WTC11 (cell line): ENCODE data around the gene PLBD2. TPM values are rescaled to one million over a fixed set of nuclear protein-coding genes. Genes with fewer than 3 reads are reported as not detected.

Source experiments
- ATAC-seq: fragments of 200-7000 bp; cut with Tn5 transposase; 2 replicates; pipeline ENCODE4 v1.10.0; 2021; ENCODE audit warnings: mild to moderate bottlenecking, moderate library complexity
- CTCF ChIA-PET: fragments of 300-600 bp; sonication (Branson Sonifier 250); formaldehyde crosslinking; loops from one replicate; lab custom pipeline; 2021; ENCODE audit warnings: antibody characterized with exemption; lab: Charles Lee
- POLR2A ChIA-PET: fragments of 350-600 bp; sonication (Branson Sonifier 250); formaldehyde crosslinking; loops from one replicate; lab custom pipeline; 2021; ENCODE audit warnings: antibody characterized with exemption; lab: Charles Lee
- DNase-seq: peaks from one replicate; pipeline ENCODE4 v3.0.0; 2021; ENCODE audit warnings: low spot score
- H3K27ac Mint-ChIP-seq: 2 replicates; pipeline ENCODE4 v1.8.0; 2021; ENCODE audit warnings: mixed read lengths
- H3K27me3 Mint-ChIP-seq: 2 replicates; pipeline ENCODE4 v1.8.0; 2021; ENCODE audit warnings: low read depth, mild to moderate bottlenecking, moderate library complexity, mixed read lengths
- H3K36me3 Mint-ChIP-seq: 2 replicates; pipeline ENCODE4 v1.8.0; 2021; ENCODE audit warnings: mixed read lengths
- H3K4me1 Mint-ChIP-seq: 2 replicates; pipeline ENCODE4 v1.8.0; 2022; ENCODE audit warnings: mixed read lengths
- H3K4me3 Mint-ChIP-seq: 2 replicates; pipeline ENCODE4 v1.8.0; 2021; ENCODE audit warnings: mild to moderate bottlenecking, moderate library complexity, mixed read lengths
- H3K9me3 Mint-ChIP-seq: 2 replicates; pipeline ENCODE4 v1.8.0; 2021; ENCODE audit warnings: mixed read lengths
- ATF2 ChIP-seq: sonication (generic); formaldehyde crosslinking; IDR thresholded peaks from 2 replicates; pipeline ENCODE4 v1.8.1; 2022; ENCODE audit warnings: low read depth, missing genetic modification reagents, borderline replicate concordance
- CDX4 ChIP-seq: fragments of 250-450 bp; sonication (Bioruptor Pico); IDR thresholded peaks from 2 replicates; pipeline ENCODE4 v1.9.0; 2021; ENCODE audit warnings: moderate library complexity, mild to moderate bottlenecking, inconsistent platforms, borderline replicate concordance
- CTCF ChIP-seq: fragments of 200-600 bp; IDR thresholded peaks from 2 replicates; pipeline ENCODE4 v1.8.0; 2022; ENCODE audit warnings: antibody characterized with exemption
- EMX1 ChIP-seq: fragments of 250-450 bp; sonication (Bioruptor Pico); IDR thresholded peaks from 2 replicates; pipeline ENCODE4 v1.8.0; 2021; ENCODE audit warnings: mild to moderate bottlenecking
- ETV6 ChIP-seq: sonication (generic); formaldehyde crosslinking; IDR thresholded peaks from 2 replicates; pipeline ENCODE4 v1.8.1; 2022; ENCODE audit warnings: mild to moderate bottlenecking, missing genetic modification reagents
- FOXP1 ChIP-seq: sonication (generic); formaldehyde crosslinking; IDR thresholded peaks from 2 replicates; pipeline ENCODE4 v1.8.0; 2022; ENCODE audit warnings: missing genetic modification reagents, mild to moderate bottlenecking, moderate library complexity, borderline replicate concordance
- JUN ChIP-seq: sonication (generic); formaldehyde crosslinking; IDR thresholded peaks from 2 replicates; pipeline ENCODE4 v1.8.0; 2023; ENCODE audit warnings: mild to moderate bottlenecking, missing genetic modification reagents
- MAX ChIP-seq: sonication (generic); formaldehyde crosslinking; IDR thresholded peaks from 2 replicates; pipeline ENCODE4 v1.8.0; 2022; ENCODE audit warnings: mild to moderate bottlenecking, missing genetic modification reagents
- NFYB ChIP-seq: sonication (generic); formaldehyde crosslinking; conservative IDR thresholded peaks from 2 replicates; pipeline ENCODE4 v1.8.0; 2022; ENCODE audit warnings: low read depth, missing genetic modification reagents
- NR1H2 ChIP-seq: sonication (generic); formaldehyde crosslinking; IDR thresholded peaks from 2 replicates; pipeline ENCODE4 v1.9.0; 2021; ENCODE audit warnings: mild to moderate bottlenecking, moderate library complexity, missing genetic modification reagents
- RORB ChIP-seq: fragments of 250-450 bp; sonication (Bioruptor Pico); IDR thresholded peaks from 2 replicates; pipeline ENCODE4 v1.9.0; 2021; ENCODE audit warnings: mild to moderate bottlenecking
- SP1 ChIP-seq: sonication (generic); formaldehyde crosslinking; conservative IDR thresholded peaks from 2 replicates; pipeline ENCODE4 v1.8.1; 2022; ENCODE audit warnings: missing genetic modification reagents
- TEAD1 ChIP-seq: sonication (generic); formaldehyde crosslinking; IDR thresholded peaks from 2 replicates; pipeline ENCODE4 v1.8.0; 2022; ENCODE audit warnings: mild to moderate bottlenecking, missing genetic modification reagents
- USF2 ChIP-seq: sonication (generic); formaldehyde crosslinking; IDR thresholded peaks from 2 replicates; pipeline ENCODE4 v1.8.1; 2023; ENCODE audit warnings: mild to moderate bottlenecking, missing genetic modification reagents, moderate library complexity
- ZBTB43 ChIP-seq: sonication (generic); formaldehyde crosslinking; IDR thresholded peaks from 2 replicates; pipeline ENCODE4 v1.8.1; 2023; ENCODE audit warnings: mild to moderate bottlenecking, missing genetic modification reagents
- ZNF317 ChIP-seq: sonication (generic); formaldehyde crosslinking; IDR thresholded peaks from 2 replicates; pipeline ENCODE4 v1.8.1; 2023; ENCODE audit warnings: low read depth, mild to moderate bottlenecking, moderate library complexity, missing genetic modification reagents, borderline replicate concordance
- total RNA-seq: library from RNA; stranded (reverse); gene quantifications from 3 replicates; pipeline ENCODE4 v1.2.3, GENCODE V29; 2021
- TF ChIP-seq, protein P1 (sequence below): sonication (generic); formaldehyde crosslinking; IDR thresholded peaks from 2 replicates; pipeline ENCODE4 v1.8.0; 2023; ENCODE audit warnings: mild to moderate bottlenecking, missing genetic modification reagents
- TF ChIP-seq, protein P2 (sequence below): sonication (generic); formaldehyde crosslinking; IDR thresholded peaks from 2 replicates; pipeline ENCODE4 v1.8.0; 2022; ENCODE audit warnings: missing genetic modification reagents
- TF ChIP-seq, protein P3 (sequence below): sonication (generic); formaldehyde crosslinking; IDR thresholded peaks from 2 replicates; pipeline ENCODE4 v1.8.1; 2022; ENCODE audit warnings: mild to moderate bottlenecking, missing genetic modification reagents, moderate library complexity, borderline replicate concordance

Gene PLBD2
- total RNA-seq, 1 experiment from 2014 or later: 34.8 TPM

GRCh38 chr12:113381220-113381619 is 22.8 kb downstream of the PLBD2 start:
- peak overlapping the region; percentile 53; the same call in 1 of the 2 replicates for H3K27ac Mint-ChIP-seq
- POLR2A ChIA-PET: no interaction called here
- no peak for TF ChIP-seq NR1H2
- TF ChIP-seq, protein P1, sequence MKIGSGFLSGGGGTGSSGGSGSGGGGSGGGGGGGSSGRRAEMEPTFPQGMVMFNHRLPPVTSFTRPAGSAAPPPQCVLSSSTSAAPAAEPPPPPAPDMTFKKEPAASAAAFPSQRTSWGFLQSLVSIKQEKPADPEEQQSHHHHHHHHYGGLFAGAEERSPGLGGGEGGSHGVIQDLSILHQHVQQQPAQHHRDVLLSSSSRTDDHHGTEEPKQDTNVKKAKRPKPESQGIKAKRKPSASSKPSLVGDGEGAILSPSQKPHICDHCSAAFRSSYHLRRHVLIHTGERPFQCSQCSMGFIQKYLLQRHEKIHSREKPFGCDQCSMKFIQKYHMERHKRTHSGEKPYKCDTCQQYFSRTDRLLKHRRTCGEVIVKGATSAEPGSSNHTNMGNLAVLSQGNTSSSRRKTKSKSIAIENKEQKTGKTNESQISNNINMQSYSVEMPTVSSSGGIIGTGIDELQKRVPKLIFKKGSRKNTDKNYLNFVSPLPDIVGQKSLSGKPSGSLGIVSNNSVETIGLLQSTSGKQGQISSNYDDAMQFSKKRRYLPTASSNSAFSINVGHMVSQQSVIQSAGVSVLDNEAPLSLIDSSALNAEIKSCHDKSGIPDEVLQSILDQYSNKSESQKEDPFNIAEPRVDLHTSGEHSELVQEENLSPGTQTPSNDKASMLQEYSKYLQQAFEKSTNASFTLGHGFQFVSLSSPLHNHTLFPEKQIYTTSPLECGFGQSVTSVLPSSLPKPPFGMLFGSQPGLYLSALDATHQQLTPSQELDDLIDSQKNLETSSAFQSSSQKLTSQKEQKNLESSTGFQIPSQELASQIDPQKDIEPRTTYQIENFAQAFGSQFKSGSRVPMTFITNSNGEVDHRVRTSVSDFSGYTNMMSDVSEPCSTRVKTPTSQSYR (CRISPR knock-in tag): no peak
- TF ChIP-seq EMX1: no peak
- no peak for TF ChIP-seq SP1
- TF ChIP-seq ETV6: no peak
- no peak for TF ChIP-seq CTCF
- TF ChIP-seq TEAD1: no peak
- no peak for TF ChIP-seq ATF2 (CRISPR knock-in tag)
- TF ChIP-seq NFYB (CRISPR knock-in tag): no peak
- no peak for TF ChIP-seq CDX4 (CRISPR knock-in tag)
- TF ChIP-seq JUN (CRISPR knock-in tag): no peak
- no peak for TF ChIP-seq ZBTB43
- TF ChIP-seq USF2 (CRISPR knock-in tag): no peak
- TF ChIP-seq RORB (CRISPR knock-in tag): no peak
- H3K27me3 Mint-ChIP-seq: no peaks in the 10 kb centered on the region
- no peaks in the 10 kb centered on the region for H3K9me3 Mint-ChIP-seq
- DNase-seq: no peak
- CTCF ChIA-PET: no interaction called here
- peaks cover 23% of the 10 kb centered on the region for H3K36me3 Mint-ChIP-seq
- H3K4me1 Mint-ChIP-seq: no peaks in the 10 kb centered on the region; the same call in 1 of the 2 replicates
- no peak overlapping the region for H3K4me3 Mint-ChIP-seq
- no peak for ATAC-seq

GRCh38 chr12:113382206-113382605 is 23.8 kb downstream of the PLBD2 start:
- Mint-ChIP-seq H3K4me3 (no peak overlapping the region), H3K9me3 (no peaks in the 10 kb centered on the region), H3K36me3 (peaks cover 20% of the 10 kb centered on the region), H3K4me1 (no peaks in the 10 kb centered on the region; the same call in 1 of the 2 replicates), H3K27me3 (no peaks in the 10 kb centered on the region), H3K27ac (no peak overlapping the region)
- no peak for ATAC-seq
- CTCF ChIA-PET: interaction anchor here (0.6 kb wide), 1 partner anchor 24 kb away, joined by 3 read pairs; no protein-coding TSS in a partner anchor
- DNase-seq: no peak
- POLR2A ChIA-PET: no interaction called here
- TF ChIP-seq SP1 (no peak), USF2 (CRISPR knock-in tag) (no peak), FOXP1 (CRISPR knock-in tag) (no peak), MAX (CRISPR knock-in tag) (no peak), ZNF317 (CRISPR knock-in tag) (no peak)
- TF ChIP-seq, protein P2, sequence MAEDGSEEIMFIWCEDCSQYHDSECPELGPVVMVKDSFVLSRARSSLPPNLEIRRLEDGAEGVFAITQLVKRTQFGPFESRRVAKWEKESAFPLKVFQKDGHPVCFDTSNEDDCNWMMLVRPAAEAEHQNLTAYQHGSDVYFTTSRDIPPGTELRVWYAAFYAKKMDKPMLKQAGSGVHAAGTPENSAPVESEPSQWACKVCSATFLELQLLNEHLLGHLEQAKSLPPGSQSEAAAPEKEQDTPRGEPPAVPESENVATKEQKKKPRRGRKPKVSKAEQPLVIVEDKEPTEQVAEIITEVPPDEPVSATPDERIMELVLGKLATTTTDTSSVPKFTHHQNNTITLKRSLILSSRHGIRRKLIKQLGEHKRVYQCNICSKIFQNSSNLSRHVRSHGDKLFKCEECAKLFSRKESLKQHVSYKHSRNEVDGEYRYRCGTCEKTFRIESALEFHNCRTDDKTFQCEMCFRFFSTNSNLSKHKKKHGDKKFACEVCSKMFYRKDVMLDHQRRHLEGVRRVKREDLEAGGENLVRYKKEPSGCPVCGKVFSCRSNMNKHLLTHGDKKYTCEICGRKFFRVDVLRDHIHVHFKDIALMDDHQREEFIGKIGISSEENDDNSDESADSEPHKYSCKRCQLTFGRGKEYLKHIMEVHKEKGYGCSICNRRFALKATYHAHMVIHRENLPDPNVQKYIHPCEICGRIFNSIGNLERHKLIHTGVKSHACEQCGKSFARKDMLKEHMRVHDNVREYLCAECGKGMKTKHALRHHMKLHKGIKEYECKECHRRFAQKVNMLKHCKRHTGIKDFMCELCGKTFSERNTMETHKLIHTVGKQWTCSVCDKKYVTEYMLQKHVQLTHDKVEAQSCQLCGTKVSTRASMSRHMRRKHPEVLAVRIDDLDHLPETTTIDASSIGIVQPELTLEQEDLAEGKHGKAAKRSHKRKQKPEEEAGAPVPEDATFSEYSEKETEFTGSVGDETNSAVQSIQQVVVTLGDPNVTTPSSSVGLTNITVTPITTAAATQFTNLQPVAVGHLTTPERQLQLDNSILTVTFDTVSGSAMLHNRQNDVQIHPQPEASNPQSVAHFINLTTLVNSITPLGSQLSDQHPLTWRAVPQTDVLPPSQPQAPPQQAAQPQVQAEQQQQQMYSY (CRISPR knock-in tag): no peak
- TF ChIP-seq, protein P3, sequence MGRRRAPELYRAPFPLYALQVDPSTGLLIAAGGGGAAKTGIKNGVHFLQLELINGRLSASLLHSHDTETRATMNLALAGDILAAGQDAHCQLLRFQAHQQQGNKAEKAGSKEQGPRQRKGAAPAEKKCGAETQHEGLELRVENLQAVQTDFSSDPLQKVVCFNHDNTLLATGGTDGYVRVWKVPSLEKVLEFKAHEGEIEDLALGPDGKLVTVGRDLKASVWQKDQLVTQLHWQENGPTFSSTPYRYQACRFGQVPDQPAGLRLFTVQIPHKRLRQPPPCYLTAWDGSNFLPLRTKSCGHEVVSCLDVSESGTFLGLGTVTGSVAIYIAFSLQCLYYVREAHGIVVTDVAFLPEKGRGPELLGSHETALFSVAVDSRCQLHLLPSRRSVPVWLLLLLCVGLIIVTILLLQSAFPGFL (CRISPR knock-in tag): no peak
